Vagina (tissue), 2 donors: ENCODE measurements around the gene RGS10.

ENCODE experiments used
- CTCF ChIP-seq, 3 experiments: fragments of 450-650 bp in 2 of 3; fragments of 200-600 bp in 1 of 3; sonication (generic) in 1 of 3; IDR thresholded peaks; one replicate each; pipeline ENCODE4 v1.5.1; 2017 to 2019; ENCODE audit warnings: antibody characterized with exemption in 3 of 3, mild to moderate bottlenecking in 2 of 3, moderate library complexity in 2 of 3
- POLR2AphosphoS5 ChIP-seq, 2 donors: sonication (generic); formaldehyde crosslinking; IDR thresholded peaks; one replicate each; pipeline ENCODE4 v1.9.0; 2017; ENCODE audit warnings: antibody characterized with exemption in 2 of 2, mild to moderate bottlenecking in 2 of 2, low read depth in 1 of 2; ENCODE audit not compliant: insufficient read depth in 1 of 2

- TF ChIP-seq CTCF (IDR thresholded peaks at IDR 0.05) (no peak), POLR2AphosphoS5 (IDR thresholded peaks at IDR 0.05; ENCODE audit: insufficient read depth in 1 of 2, low read depth in 1 of 2) (no peak)
These were observed 36.8 kb downstream of the RGS10 start for GRCh38 chr10:119505588-119506315.
